ENCODE results near the gene SLC24A3.

SLC24A3 gene

DNA sequence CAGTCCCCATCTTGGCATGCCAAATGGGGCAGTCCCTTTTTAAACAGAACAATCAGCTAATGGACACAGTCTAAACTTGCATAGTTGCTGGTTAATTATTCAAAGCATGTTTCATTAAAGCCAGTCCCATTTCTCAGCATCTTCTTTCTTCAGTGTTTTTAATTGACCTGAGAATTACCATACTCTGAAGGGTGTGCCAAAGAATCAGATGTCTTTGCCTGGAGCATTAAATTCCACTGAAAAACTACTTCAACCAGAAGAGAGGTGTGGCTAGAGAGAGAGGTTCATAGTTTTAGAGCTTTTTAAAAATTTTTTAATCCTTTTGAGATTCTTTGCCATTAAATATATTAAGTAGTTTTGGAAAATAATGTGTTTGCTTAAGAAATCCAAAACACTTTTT, 37.9 kb downstream of the SLC24A3 start:
- H2AFZ ChIP-seq (ENCODE audit: low read depth, low read length) = no peak overlapping the region
- no peaks in the 10 kb centered on the region for H3K79me2 ChIP-seq (ENCODE audit: low read length)
- TF ChIP-seq, protein P1, sequence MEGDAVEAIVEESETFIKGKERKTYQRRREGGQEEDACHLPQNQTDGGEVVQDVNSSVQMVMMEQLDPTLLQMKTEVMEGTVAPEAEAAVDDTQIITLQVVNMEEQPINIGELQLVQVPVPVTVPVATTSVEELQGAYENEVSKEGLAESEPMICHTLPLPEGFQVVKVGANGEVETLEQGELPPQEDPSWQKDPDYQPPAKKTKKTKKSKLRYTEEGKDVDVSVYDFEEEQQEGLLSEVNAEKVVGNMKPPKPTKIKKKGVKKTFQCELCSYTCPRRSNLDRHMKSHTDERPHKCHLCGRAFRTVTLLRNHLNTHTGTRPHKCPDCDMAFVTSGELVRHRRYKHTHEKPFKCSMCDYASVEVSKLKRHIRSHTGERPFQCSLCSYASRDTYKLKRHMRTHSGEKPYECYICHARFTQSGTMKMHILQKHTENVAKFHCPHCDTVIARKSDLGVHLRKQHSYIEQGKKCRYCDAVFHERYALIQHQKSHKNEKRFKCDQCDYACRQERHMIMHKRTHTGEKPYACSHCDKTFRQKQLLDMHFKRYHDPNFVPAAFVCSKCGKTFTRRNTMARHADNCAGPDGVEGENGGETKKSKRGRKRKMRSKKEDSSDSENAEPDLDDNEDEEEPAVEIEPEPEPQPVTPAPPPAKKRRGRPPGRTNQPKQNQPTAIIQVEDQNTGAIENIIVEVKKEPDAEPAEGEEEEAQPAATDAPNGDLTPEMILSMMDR (IDR thresholded peaks at IDR 0.05; ENCODE audit: low read depth, low read length) = no peak
- no peak for TF ChIP-seq EZH2phosphoT487 (IDR thresholded peaks at IDR 0.05; ENCODE audit: low read depth)
- H3K9ac ChIP-seq (ENCODE audit: low read length) = no peak overlapping the region
- no peaks in the 10 kb centered on the region for H3K4me1 ChIP-seq (ENCODE audit: low read length)
- no peaks in the 10 kb centered on the region for H3K36me3 ChIP-seq (replicated peaks; ENCODE audit: low read depth, low read length)
- no peak overlapping the region for H3K4me3 ChIP-seq (ENCODE audit: low read length)
- H3K27me3 ChIP-seq (ENCODE audit: low read depth, low read length) = peaks cover 51% of the 10 kb centered on the region
- no peaks in the 10 kb centered on the region for H3K9me3 ChIP-seq (ENCODE audit: insufficient read depth, low read length)
- no peak overlapping the region for H3K4me2 ChIP-seq (ENCODE audit: low read length)
- no peak overlapping the region for H3K27ac ChIP-seq (ENCODE audit: low read length)
- no peaks in the 10 kb centered on the region for H4K20me1 ChIP-seq (ENCODE audit: insufficient read depth, low read length)

DNA sequence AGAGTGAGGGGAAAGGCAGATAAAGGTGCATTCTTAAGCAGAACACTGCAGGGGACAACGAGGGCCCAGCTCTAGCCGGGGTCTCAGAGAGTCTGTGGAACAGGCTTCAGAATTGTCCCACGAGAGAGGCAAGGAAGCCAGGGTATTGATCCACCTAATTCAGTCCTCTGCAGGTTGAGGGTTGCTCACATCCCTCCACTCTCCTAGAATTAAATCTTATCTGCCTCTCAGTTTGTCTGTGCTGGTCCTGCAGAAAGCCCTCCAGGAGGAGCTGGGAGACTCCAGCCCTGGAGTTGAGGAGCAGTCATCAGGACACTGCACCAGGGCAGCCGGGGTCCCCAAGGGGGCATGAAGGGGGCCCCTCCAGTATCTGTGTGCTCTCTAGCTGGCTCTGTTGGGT, 39.1 kb downstream of the SLC24A3 start:
- H3K4me3 ChIP-seq (ENCODE audit: low read length) = no peak overlapping the region
- H3K9ac ChIP-seq (ENCODE audit: low read length) = no peak overlapping the region
- no peaks in the 10 kb centered on the region for H3K4me1 ChIP-seq (ENCODE audit: low read length)
- H3K4me2 ChIP-seq (ENCODE audit: low read length) = no peak overlapping the region
- H3K36me3 ChIP-seq (replicated peaks; ENCODE audit: low read depth, low read length) = no peaks in the 10 kb centered on the region
- H4K20me1 ChIP-seq (ENCODE audit: insufficient read depth, low read length) = no peaks in the 10 kb centered on the region
- H3K27me3 ChIP-seq (ENCODE audit: low read depth, low read length) = peaks cover 47% of the 10 kb centered on the region
- H3K27ac ChIP-seq (ENCODE audit: low read length) = no peak overlapping the region
- no peaks in the 10 kb centered on the region for H3K9me3 ChIP-seq (ENCODE audit: insufficient read depth, low read length)
- no peaks in the 10 kb centered on the region for H3K79me2 ChIP-seq (ENCODE audit: low read length)
- H2AFZ ChIP-seq (ENCODE audit: low read depth, low read length) = no peak overlapping the region
- TF ChIP-seq, protein P1 (IDR thresholded peaks at IDR 0.05; ENCODE audit: low read depth, low read length) = no peak
- TF ChIP-seq EZH2phosphoT487 (IDR thresholded peaks at IDR 0.05; ENCODE audit: low read depth) = no peak

DNA sequence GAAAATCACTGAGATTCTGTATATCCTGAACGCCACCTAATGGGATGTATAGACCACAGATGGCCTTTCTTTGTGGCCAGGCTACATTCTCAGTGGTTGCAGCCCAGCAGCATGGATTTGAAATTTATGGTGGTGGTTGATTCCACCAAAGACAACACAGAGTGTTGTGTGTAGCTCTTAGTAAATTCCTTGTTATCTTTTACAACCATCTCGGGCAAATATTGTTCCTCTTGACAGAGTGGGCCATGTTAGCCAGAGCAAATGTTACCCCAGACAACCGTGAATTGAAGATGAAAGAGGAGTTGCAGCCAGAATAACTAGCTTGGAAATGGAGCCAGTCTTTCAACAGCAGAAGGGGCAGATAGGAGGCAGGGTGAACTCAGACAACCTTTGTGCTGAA, 39.5 kb downstream of the SLC24A3 start:
- Histone ChIP-seq H4K20me1 (ENCODE audit: insufficient read depth, low read length) (no peaks in the 10 kb centered on the region), H3K27me3 (ENCODE audit: low read depth, low read length) (peaks cover 46% of the 10 kb centered on the region), H3K4me2 (ENCODE audit: low read length) (no peak overlapping the region), H3K36me3 (replicated peaks; ENCODE audit: low read depth, low read length) (no peaks in the 10 kb centered on the region), H3K4me1 (ENCODE audit: low read length) (no peaks in the 10 kb centered on the region), H3K9me3 (ENCODE audit: insufficient read depth, low read length) (no peaks in the 10 kb centered on the region), H3K27ac (ENCODE audit: low read length) (no peak overlapping the region), H3K9ac (ENCODE audit: low read length) (no peak overlapping the region), H3K79me2 (ENCODE audit: low read length) (no peaks in the 10 kb centered on the region), H3K4me3 (ENCODE audit: low read length) (no peak overlapping the region), H2AFZ (ENCODE audit: low read depth, low read length) (no peak overlapping the region)
- TF ChIP-seq, protein P1 (IDR thresholded peaks at IDR 0.05; ENCODE audit: low read depth, low read length) = no peak
- no peak for TF ChIP-seq EZH2phosphoT487 (IDR thresholded peaks at IDR 0.05; ENCODE audit: low read depth)

DNA sequence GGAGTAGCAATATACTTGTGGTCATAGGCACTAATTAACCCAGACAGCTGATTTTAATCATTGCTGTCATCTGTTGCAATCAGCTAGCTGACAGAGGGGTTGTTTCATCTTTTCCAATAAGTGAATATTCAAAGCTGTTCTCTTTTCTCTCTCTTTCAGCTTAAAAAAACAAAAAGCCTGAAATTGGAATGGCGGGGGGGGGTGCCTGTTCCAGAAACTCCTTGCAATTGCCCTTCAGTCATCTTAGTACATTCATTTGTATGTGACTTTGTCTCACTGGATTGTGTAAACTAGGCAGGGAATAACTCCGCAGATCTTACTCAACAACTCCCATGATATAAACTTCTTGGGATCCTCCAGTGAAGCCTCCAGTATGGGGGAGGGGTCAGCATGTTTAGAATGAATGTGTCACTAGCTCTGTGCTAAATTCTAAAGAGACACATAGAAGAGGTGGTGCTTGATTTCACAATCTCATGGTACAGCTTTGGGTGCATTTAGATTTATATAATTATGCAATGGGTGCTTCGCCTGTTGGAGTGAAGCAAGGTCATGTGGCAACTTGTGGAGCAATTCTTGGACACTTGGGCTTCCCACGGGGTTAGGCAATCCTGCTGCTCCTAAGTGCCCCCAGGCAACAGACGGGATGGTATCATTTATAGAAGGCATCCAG, 40.1 kb downstream of the SLC24A3 start:
- Histone ChIP-seq H3K4me2 (ENCODE audit: low read length) (no peak overlapping the region), H3K79me2 (ENCODE audit: low read length) (no peaks in the 10 kb centered on the region), H3K27me3 (ENCODE audit: low read depth, low read length) (peaks cover 43% of the 10 kb centered on the region), H2AFZ (ENCODE audit: low read depth, low read length) (no peak overlapping the region), H4K20me1 (ENCODE audit: insufficient read depth, low read length) (no peaks in the 10 kb centered on the region), H3K9ac (ENCODE audit: low read length) (no peak overlapping the region), H3K36me3 (replicated peaks; ENCODE audit: low read depth, low read length) (no peaks in the 10 kb centered on the region), H3K27ac (ENCODE audit: low read length) (no peak overlapping the region), H3K4me1 (ENCODE audit: low read length) (no peaks in the 10 kb centered on the region), H3K4me3 (ENCODE audit: low read length) (no peak overlapping the region), H3K9me3 (ENCODE audit: insufficient read depth, low read length) (no peaks in the 10 kb centered on the region)
- TF ChIP-seq, protein P1 (IDR thresholded peaks at IDR 0.05; ENCODE audit: low read depth, low read length) = no peak
- no peak for TF ChIP-seq EZH2phosphoT487 (IDR thresholded peaks at IDR 0.05; ENCODE audit: low read depth)
